GM19193 (cell line): ENCODE results near the gene ANKRD33B.

Experiments used
- POLR2A ChIP-seq: IDR thresholded peaks from 4 replicates; pipeline ENCODE4 v1.6.1; 2011; ENCODE audit not compliant: insufficient read depth, insufficient read length; ENCODE audit errors: extremely low read depth

Gene ANKRD33B

DNA sequence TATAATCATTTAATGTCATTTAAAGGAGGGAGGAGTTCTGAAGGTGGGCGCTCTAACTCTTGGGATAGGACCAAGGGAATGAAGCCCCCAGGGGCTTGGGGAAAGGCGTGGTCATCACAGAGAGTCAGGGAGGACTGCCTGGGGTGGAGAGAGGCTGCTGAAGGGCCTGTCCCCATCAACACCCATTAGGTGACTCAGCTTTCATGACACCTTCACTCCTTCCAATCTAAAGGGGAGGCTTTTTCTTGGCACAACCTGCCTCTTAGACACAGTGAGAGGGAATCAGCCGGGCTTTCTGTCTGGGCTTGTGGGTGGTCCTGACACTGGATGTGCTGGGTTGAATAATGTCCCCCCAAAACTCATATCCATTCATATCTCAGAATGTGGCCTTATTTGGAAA, 31.4 kb upstream of the ANKRD33B start:
- no peak for TF ChIP-seq POLR2A

DNA sequence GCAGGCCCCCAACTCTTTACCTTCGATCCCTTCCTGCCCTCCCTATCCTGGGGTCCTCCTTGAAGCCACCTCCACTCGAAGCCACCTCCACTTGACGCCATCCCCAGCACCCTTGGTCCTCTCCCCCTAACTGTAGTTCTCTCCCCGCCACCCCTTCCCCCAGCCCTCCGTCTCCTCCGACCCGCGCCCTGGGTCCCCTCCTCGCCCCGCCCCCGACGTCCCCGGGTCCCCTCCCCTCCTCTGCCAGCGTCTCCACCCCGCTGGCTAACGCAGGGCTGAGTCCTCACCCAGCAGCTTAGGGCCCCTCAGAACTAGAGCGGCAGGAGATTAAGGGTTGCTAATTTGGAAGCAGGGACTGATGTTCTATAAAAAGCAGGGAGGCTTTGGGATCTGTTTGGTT, 30.6 kb upstream of the ANKRD33B start:
- TF ChIP-seq POLR2A, result no peak

DNA sequence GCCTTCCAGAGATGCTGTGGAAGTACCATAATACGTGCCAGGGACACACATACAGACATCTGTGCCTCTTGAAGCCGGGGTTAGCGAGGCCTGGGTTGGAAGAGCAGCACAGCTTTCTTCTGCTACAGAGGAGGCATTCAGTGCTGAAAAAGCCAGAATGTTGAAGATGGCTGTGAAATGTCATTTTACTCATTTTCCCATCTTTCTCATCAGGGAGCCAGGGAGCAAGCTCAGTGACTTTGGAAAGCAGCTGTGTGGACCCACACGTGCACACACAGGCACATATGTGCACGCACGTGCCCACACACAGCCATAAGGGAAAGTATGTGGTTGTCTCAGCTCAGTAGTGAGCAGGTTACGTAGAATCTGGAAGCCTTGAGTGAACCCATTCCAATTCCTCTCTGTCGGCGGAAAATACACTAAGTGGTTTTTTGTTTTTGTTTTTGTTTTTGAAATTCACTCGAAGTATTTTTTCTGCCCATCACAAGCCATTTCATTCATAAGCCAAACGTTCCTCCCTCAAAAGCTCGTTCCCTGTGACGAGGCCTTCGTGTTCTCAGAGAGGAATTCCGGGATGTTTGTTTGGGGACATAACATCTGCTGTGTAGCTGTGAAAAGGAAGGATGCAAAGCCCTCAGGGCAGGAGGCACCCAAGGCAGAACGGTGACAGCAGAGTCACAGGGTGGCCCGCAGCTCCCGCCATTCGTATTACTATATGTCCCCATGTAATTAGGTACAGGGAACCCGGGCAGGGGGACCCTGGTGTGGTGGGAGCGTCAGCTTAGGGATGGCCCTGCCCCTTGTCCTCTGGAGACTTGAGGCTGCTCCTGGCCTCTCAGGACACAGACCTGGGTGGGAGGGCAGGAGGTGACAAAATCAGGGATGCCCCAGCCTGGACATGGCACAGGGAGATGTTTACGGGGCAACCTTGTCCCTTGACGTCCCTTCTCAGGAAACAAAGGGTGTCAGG, 29.0 kb upstream of the ANKRD33B start:
- no peak for TF ChIP-seq POLR2A

DNA sequence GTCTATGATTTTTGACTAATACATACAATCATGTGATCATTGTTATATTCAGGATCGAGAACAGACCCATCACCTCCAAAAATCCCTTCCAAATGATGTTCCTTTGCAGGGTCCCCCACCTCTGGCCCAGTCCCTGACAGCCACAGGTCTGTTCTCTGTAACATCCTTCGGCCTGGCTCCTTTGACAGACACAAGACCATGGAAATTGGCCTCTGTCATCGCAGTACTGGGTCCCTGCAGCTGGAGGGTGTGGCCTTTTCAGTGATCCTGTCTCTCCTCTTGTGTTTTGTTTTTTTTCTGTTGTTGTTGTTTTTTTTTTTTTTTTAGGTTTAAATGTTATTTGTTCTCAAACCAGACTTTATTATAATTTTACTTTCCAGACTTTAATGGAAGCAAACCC, 27.4 kb upstream of the ANKRD33B start:
- no peak for TF ChIP-seq POLR2A

DNA sequence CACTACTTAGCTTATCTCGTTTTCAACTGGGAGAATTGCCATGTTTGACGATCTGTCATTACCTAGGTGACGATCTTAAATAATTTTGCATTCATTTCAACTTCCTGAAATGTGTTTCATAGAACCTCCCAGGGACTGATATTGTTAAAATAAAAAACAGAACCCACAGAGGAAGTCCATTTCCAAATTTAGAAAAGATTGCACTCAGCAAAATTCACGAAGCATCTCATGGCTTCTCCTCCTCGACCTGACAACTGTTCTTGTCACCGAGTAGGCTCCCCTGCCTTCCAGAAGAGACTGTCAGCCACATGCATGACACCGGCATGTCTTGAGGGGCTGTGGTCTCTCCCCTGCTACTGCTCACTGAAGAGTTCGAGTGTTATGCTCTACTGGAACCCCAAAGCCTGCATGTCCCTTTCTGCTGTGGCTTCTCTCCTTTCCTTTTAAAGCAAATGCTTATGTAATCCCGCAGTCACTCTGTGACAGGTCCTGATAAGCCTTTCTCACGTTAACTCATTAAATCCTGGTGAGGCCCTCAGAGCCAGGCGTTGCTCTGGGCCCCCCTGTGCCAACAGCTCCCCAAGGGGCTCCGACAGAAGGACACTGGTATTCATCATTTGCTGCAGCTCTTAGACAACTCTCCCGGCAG, 26.8 kb upstream of the ANKRD33B start:
- TF ChIP-seq POLR2A, result no peak

DNA sequence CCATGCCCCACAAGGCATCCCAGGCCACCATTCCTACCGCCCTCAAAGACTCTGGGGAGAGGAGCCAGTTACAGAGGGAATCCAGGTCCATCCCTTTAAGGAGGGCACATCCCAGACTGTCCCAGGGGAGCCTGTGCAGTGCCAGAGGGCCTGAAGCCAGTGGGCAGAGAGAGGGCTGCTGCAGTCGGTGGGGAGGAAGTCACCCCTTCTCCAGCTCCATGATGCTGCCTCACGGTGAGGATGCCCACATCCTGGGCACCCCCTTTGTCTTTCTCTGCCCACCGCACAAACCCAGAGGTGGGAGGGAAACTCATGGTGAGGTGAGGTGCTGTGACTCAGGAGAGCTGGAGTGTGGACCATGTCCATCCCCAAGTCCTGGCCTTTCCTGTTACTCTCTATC, 26.2 kb upstream of the ANKRD33B start:
- TF ChIP-seq POLR2A, result no peak

DNA sequence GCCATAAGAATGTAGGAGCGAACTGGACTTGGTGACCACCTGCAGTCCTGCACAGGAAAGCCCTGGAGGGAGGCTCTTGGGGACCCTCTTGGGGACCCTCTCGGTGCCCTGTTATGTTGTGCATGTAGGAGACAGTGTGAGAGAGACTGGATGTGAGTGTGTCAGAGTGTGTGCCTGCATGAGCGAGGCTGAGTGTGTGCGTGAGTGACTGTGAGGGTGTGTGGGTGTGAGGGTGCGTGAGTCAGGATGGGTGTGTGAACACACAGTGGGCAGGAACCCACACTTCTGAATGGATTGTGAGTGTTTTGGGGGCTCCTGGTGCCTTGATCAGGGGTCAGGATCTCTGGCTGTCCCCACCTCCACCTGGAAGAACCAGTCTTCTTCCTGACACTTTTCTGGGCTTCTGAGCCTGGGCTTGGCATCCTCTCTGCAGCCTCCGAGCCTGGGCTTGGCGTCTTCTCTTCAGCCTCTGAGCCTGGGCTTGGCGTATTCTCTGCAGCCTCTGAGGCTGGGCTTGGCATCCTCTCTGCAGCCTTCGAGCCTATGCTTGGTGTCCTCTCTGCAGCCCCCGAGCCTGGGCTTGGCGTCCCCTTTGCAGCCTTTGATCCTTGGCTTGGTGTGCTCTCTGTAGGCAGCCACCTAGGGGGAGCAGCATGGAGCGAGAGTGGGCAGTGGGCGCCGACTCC, 25.6 kb upstream of the ANKRD33B start:
- TF ChIP-seq POLR2A, result no peak

DNA sequence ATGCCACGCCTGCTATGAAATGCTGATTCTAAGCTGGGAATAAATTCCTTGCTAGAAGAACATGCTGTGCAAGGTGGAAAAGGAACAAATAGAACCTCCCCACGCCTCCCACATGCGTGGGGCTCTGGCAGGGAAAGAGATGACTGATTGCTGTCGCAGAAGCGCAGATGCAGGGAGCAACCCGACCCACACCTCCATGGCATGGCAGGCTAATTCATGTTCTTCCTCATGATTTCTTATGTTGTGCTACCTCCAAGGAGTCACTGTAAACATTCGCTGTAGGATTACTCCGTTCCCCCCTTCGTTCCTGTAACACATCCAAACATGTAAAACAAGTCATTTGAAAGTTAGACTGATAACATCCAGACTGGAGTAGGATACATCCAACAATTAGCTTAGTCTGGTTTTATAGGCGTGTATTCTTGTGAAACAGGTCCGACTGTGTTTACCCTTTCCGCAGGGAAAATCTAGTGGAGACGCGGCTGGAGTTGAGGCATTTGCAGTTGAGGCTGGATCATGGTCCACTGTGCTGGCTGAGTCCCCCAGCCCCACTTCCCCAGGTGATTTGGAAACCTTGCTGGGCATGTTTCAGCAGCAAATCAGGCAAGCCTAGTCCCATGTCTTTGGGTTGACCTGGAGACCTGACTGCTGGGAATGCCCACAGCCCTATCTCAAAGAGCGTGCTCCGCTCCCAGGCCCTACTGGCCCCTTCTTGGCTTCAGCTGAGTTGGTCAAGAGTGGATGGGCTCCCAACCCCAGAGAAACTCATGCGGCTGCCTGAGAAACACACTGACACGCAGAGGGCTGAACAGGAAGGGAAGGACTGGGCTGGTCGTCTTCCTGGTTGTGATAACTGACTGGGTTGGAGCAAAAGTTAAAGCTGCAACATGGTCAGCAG, 24.8 kb upstream of the ANKRD33B start:
- TF ChIP-seq POLR2A, result no peak

DNA sequence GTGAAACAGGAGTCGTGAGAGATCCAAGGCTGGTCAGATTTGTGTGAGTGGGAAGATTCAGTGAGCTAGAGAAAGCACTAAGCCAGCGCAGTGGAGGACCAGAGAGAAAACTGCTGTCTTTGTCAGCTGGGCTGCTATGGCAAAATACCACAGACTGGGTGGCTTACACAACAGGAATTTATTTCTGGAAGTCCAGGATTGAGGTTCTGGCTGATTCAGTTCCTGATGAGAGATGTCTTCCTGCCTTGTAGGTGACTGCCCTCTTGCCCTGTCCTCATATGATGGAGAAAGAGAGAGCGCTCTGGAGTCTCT, 24.2 kb upstream of the ANKRD33B start:
- TF ChIP-seq POLR2A, result no peak

DNA sequence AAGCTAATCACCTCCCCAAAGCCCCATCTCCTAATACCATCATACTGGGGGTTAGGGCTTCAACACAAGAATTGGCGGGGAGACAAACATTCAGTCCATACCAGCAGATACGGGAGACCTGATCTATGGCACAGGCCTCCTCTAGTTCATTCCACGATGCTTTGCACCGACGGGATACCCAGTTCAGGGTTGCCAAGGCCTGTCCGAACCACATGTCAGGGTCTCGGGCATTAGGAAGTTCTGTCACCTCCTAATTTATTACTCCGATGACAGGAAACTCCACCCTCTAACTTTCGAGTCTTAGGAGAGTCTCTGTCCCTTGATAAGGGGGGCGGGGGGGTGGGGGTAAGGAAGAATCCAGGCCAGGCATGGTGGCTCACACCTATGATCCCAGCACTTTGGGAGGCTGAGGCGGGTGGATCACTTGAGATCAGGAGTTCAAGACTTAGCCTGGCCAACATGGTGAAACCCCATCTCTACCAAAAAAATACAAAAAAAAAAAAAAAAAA, 23.8 kb upstream of the ANKRD33B start:
- TF ChIP-seq POLR2A, result no peak

DNA sequence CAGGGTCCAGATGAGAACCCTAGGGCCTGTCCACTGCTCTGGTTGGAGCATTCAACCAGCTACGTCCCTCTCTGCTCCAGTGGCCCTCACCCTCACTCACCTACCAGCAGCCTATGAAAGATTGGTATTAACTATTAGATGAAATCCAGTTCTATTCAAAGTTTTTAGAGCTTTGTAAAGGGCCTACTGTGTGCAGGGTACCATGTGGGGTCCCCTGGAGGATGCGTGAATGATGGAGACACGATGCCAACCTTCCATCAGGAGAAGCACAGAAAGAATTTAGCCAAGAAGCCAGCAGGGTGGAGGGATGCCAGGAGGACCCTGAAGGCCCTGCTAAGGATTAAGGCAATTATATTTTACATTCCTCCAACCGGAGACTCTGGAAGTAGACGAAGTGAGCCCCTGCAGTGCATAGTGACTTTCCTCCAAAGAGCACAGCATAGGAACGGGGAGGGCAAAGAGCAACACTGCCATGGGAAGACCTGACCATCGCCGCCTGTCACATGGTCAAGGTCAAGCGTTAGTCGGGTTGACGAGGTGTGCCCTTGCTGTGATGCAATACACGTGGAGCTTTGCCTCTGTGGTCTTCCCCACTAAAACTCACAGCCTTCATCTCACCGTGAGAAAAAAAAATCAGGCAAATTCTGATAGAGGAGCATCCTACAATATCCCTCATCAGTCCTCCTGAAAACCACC, 22.8 kb upstream of the ANKRD33B start:
- no peak for TF ChIP-seq POLR2A

DNA sequence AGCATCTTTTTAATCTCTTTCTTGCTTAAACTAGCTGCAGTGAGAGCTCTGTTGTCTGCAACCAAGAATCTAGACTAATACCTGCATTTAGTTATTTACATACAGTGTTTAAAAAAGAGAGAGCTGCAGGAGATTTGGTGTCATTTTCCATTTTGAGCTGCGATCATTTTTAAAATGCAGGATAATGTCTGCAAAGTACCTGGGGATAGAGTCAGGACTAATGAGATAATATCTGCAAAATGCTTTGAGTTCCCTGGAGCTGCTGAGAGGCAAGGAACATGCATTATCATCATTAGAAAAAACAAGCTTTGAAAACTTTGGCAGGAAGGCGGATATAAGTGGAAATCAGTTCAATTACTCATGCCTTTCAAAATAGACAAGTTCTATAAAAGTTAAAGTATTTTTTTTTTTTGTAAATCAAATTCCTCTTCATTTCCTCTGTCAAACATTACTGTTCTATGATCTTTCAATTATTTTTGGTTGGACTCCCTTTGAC, 21.8 kb upstream of the ANKRD33B start:
- TF ChIP-seq POLR2A, result no peak

DNA sequence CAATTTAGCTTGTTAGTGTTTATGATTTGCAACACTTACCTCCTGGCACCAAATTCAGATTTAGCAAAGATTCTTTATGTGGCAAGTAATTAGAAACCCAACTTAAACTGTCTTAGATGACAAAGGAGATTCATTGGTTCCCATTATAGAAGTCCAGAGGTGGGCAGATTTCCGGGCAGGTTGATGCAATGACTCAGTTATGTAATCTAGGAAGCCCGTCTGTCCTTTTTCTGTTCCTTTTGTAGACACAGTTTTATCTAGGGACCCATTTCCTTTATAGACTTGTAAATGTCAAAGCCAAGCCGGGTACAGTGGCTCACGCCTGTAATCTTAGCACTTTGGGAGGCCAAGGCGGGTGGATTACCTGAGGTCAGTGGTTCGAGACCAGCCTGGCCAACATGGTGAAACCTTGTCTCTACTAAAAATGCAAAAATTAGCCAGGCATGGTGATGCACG, 20.3 kb upstream of the ANKRD33B start:
- no peak for TF ChIP-seq POLR2A

DNA sequence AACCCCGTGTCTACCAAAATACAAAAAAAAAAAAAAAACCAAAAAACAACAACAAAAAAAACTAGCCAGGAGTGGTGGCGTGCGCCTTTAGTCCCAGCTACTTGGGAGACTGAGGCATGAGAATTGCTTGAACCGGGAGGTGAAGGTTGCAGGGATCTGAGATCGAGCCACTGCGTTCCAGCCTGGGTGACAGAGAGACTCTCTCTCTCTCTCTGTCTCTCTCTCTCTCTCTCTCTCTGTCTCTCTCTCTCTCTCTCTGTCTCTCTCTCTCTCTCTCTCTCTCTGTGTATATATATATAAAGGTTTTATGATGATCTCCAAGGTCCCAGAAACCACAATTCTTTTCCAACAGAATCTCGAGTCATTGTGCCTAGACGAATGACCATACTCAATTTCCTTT, 18.8 kb upstream of the ANKRD33B start:
- no peak for TF ChIP-seq POLR2A
